Pons (tissue), 1 donor: Measurements from ENCODE around the gene ORMDL3.
"Not testable (repeated sequence)": the region's sequence is repeated elsewhere in the genome, so short reads cannot be mapped to it uniquely, and the experiment has no call there.

Experiments used
- DNase-seq: peaks from one replicate; pipeline ENCODE4 v3.0.0-alpha.2; 2016; ENCODE audit warnings: low spot score

ORMDL3 gene

GRCh38 chr17:39924691-39925055 is 2.7 kb downstream of the ORMDL3 start:
- no peak for DNase-seq

GRCh38 chr17:39923836-39924690 is 3.3 kb downstream of the ORMDL3 start:
- no peak for DNase-seq

GRCh38 chr17:39923230-39923629 is 4.2 kb downstream of the ORMDL3 start:
- no peak for DNase-seq

- DNase-seq, result no peak
Observed at GRCh38 chr17:39922006-39922405, 5.4 kb downstream of the ORMDL3 start.

GRCh38 chr17:39921323-39921722 is 6.1 kb downstream of the ORMDL3 start:
- DNase-seq, result peak; percentile 49

- no peak for DNase-seq
Observed at GRCh38 chr17:39920218-39921210, 6.9 kb downstream of the ORMDL3 start.

- DNase-seq, result no peak
Observed at GRCh38 chr17:39919087-39919683, 8.2 kb downstream of the ORMDL3 start.

GRCh38 chr17:39916918-39917317 is 10.5 kb downstream of the ORMDL3 start:
- DNase-seq, result no peak

- DNase-seq, result no peak
Observed at GRCh38 chr17:39915559-39915958, 11.8 kb downstream of the ORMDL3 start.

- no peak for DNase-seq
Observed at GRCh38 chr17:39913989-39914388, 13.4 kb downstream of the ORMDL3 start.

- DNase-seq, result no peak
Observed at GRCh38 chr17:39908789-39909352, 18.5 kb downstream of the ORMDL3 start.

GRCh38 chr17:39904990-39905288 is 22.5 kb downstream of the ORMDL3 start:
- no peak for DNase-seq

GRCh38 chr17:39903158-39903884 is 24.1 kb downstream of the ORMDL3 start:
- no peak for DNase-seq

GRCh38 chr17:39902027-39902426 is 25.4 kb downstream of the ORMDL3 start:
- DNase-seq, result not testable (repeated sequence)

- DNase-seq, result no peak
Observed at GRCh38 chr17:39899215-39899614, 28.2 kb downstream of the ORMDL3 start.

- no peak for DNase-seq
Observed at GRCh38 chr17:39898088-39898487, 29.3 kb downstream of the ORMDL3 start.

GRCh38 chr17:39894681-39895376 is 32.6 kb downstream of the ORMDL3 start:
- DNase-seq, result no peak

GRCh38 chr17:39889200-39889599 is 38.2 kb downstream of the ORMDL3 start:
- DNase-seq, result no peak

GRCh38 chr17:39887078-39887477 is 40.3 kb downstream of the ORMDL3 start:
- DNase-seq, result no peak

GRCh38 chr17:39886102-39886501 is 41.3 kb downstream of the ORMDL3 start:
- DNase-seq, result not testable (repeated sequence)

GRCh38 chr17:39872751-39873150 is 54.6 kb downstream of the ORMDL3 start:
- DNase-seq, result no peak
